Measurements from ENCODE around the gene CAB39L.

CAB39L gene

GRCh38 chr13:49371943-49372613 is 71.8 kb downstream of the CAB39L start:
- no peak for TF ChIP-seq CTCF (IDR thresholded peaks at IDR 0.05; ENCODE audit: unreplicated experiment in 3 of 3)
- peak overlapping the region; percentile 77 to 81 (median 79) for H3K27ac Mint-ChIP-seq
- H3K27me3 Mint-ChIP-seq (ENCODE audit: low read depth) = peaks cover 27% of the 10 kb centered on the region
- peaks cover 41% of the 10 kb centered on the region for H3K4me1 Mint-ChIP-seq
- H3K4me3 Mint-ChIP-seq = no peak overlapping the region
- H3K9me3 Mint-ChIP-seq = no peaks in the 10 kb centered on the region
- H3K36me3 Mint-ChIP-seq (ENCODE audit: low read depth) = no peaks in the 10 kb centered on the region

GRCh38 chr13:49370371-49370770 is 73.5 kb downstream of the CAB39L start:
- Mint-ChIP-seq H3K36me3 (ENCODE audit: low read depth) (peaks cover 3% of the 10 kb centered on the region), H3K27me3 (ENCODE audit: low read depth) (peaks cover 20% of the 10 kb centered on the region), H3K4me3 (no peak overlapping the region), H3K27ac (no peak overlapping the region), H3K9me3 (no peaks in the 10 kb centered on the region), H3K4me1 (peaks cover 41% of the 10 kb centered on the region)
- TF ChIP-seq CTCF (IDR thresholded peaks at IDR 0.05; ENCODE audit: unreplicated experiment in 3 of 3) = no peak

GRCh38 chr13:49369866-49370265 is 74.0 kb downstream of the CAB39L start:
- Mint-ChIP-seq H3K36me3 (ENCODE audit: low read depth) (peaks cover 3% of the 10 kb centered on the region), H3K4me1 (peaks cover 41% of the 10 kb centered on the region), H3K9me3 (peaks cover 3% of the 10 kb centered on the region), H3K27ac (no peak overlapping the region), H3K4me3 (no peak overlapping the region), H3K27me3 (ENCODE audit: low read depth) (peaks cover 17% of the 10 kb centered on the region)
- TF ChIP-seq CTCF (IDR thresholded peaks at IDR 0.05; ENCODE audit: unreplicated experiment in 3 of 3) = no peak

- Mint-ChIP-seq H3K27me3 (ENCODE audit: low read depth) (peaks cover 17% of the 10 kb centered on the region), H3K36me3 (ENCODE audit: low read depth) (peaks cover 10% of the 10 kb centered on the region), H3K9me3 (peaks cover 9% of the 10 kb centered on the region), H3K4me3 (no peak overlapping the region), H3K27ac (no peak overlapping the region), H3K4me1 (peaks cover 31% of the 10 kb centered on the region)
- no peak for TF ChIP-seq CTCF (IDR thresholded peaks at IDR 0.05; ENCODE audit: unreplicated experiment in 3 of 3)
These were observed 75.2 kb downstream of the CAB39L start for GRCh38 chr13:49368688-49369087.

GRCh38 chr13:49367640-49368422 is 76.0 kb downstream of the CAB39L start:
- Mint-ChIP-seq H3K27me3 (ENCODE audit: low read depth) (peaks cover 17% of the 10 kb centered on the region), H3K27ac (peak overlapping the region in 2 of 3 experiments; percentile 11 to 34), H3K4me1 (peaks cover 23% of the 10 kb centered on the region), H3K4me3 (peak overlapping the region in 1 of 3 experiments; percentile 5), H3K9me3 (peaks cover 14% of the 10 kb centered on the region), H3K36me3 (ENCODE audit: low read depth) (peaks cover 17% of the 10 kb centered on the region)
- TF ChIP-seq CTCF (IDR thresholded peaks at IDR 0.05; ENCODE audit: unreplicated experiment in 3 of 3) = no peak
